Measurements from ENCODE around the gene CYFIP1. TPM values are rescaled to one million over a fixed set of nuclear protein-coding genes. Genes with fewer than 3 reads are reported as not detected.

The CYFIP1 gene
- total and polyA plus RNA-seq, 9 of the 15 experiments (the other 6 are each of a cell fraction or from before 2014, with no cell fraction given), result 3.8 to 59.8 (median 28.3) TPM

GRCh38 chr15:22942877-22943276 is 37.3 kb downstream of the CYFIP1 start (continued):
- TF ChIP-seq CEBPZ (IDR thresholded peaks at IDR 0.05; ENCODE audit: borderline replicate concordance, low read depth, low read length) (no peak), TCF3 (CRISPR knock-in tag; IDR thresholded peaks at IDR 0.05) (peak; percentile 60), CBFA2T2 (conservative IDR thresholded peaks at IDR 0.05) (peak; percentile 64), SRF (CRISPR knock-in tag; IDR thresholded peaks at IDR 0.05) (no peak)

GRCh38 chr15:22942306-22942855 is 37.8 kb downstream of the CYFIP1 start:
- intact Hi-C loops (cut with micrococcal nuclease) (no loop called here), in situ Hi-C loops (cut with MboI) (no loop called here)
- no peaks in the 10 kb centered on the region for H3K27me3 ChIP-seq (ENCODE audit: control insufficient read depth in 2 of 2, insufficient read depth in 2 of 2, low read length in 2 of 2)
- H3K36me3 ChIP-seq (ENCODE audit: control insufficient read depth, insufficient read depth, low read length), result peaks cover 25% of the 10 kb centered on the region; the same call in 2 of the 3 replicates
- H3K9me1 ChIP-seq (ENCODE audit: control insufficient read depth, insufficient read depth, low read length), result no peaks in the 10 kb centered on the region
- ChIA-PET CTCF (ENCODE audit: low intra/inter-chr PET ratio) (no interaction called here), POLR2A (interaction anchor here (0.6 to 1.5 kb wide), 2 partner anchors 37 to 38 kb away, joined by 5 read pairs; partner anchors contain the start of gene CYFIP1)
- H2AFZ ChIP-seq (ENCODE audit: low read depth, low read length), result no peak overlapping the region
- no peak overlapping the region for H3K4me3 ChIP-seq
- no peaks in the 10 kb centered on the region for H3K9me3 ChIP-seq (replicated peaks; ENCODE audit: control insufficient read depth, insufficient read depth, low read depth, low read length)
- H3K79me2 ChIP-seq (ENCODE audit: control insufficient read depth, insufficient read depth, low read length), result no peaks in the 10 kb centered on the region
- DNase-seq (ENCODE audit: extremely low read depth in 1 of 4, low spot score in 3 of 4) (no peak), ATAC-seq (no peak), FAIRE-seq (no peak)
- H4K20me1 ChIP-seq (replicated peaks; ENCODE audit: control insufficient read depth, insufficient read depth, low read length), result 0 out of 2 replicates have a peak, but pooled peaks cover 3% of the 10 kb centered on the region
- 83% methylated on average over 23 of the region's 24 CpGs for WGBS (ENCODE audit: insufficient coverage, low coverage, missing lambda C conversion rate)
- no TSS peak for BruUV-seq (replicated peaks)
- H3K27ac ChIP-seq (ENCODE audit: extremely low read depth, low read depth, low read length), result no peak overlapping the region
- H3K4me1 ChIP-seq (replicated peaks in 1 of 2; ENCODE audit: control insufficient read depth in 2 of 2, insufficient read depth in 2 of 2, low read length in 2 of 2), result peaks cover 0 to 21% of the 10 kb centered on the region in 2 experiments; a peak in 3 of 5 replicates
- H3K9ac ChIP-seq (ENCODE audit: insufficient read depth in 1 of 2, low read depth in 2 of 2, low read length in 2 of 2), result no peak overlapping the region; a peak in 2 of 4 replicates
- no peak overlapping the region for H3K4me2 ChIP-seq (ENCODE audit: insufficient read depth, low read length)
- TF ChIP-seq ZNF449 (CRISPR knock-in tag; IDR thresholded peaks at IDR 0.05) (no peak), NEUROD1 (IDR thresholded peaks at IDR 0.05; ENCODE audit: borderline replicate concordance, low read depth, low read length, partially characterized antibody) (no peak), BDP1 (IDR thresholded peaks at IDR 0.05; ENCODE audit: insufficient read depth, insufficient read length) (no peak), ZNF766 (CRISPR knock-in tag; conservative IDR thresholded peaks at IDR 0.05) (no peak), EGR1 (conservative IDR thresholded peaks at IDR 0.05) (no peak), ZNF695 (CRISPR knock-in tag; IDR thresholded peaks at IDR 0.05) (no peak), ILK (tag; IDR thresholded peaks at IDR 0.05; ENCODE audit: borderline replicate concordance, low read depth) (no peak), CBX8 (IDR thresholded peaks at IDR 0.05; ENCODE audit: borderline replicate concordance, extremely low read depth, low read depth, low read length, poor library complexity, severe bottlenecking) (no peak), RFX5 (IDR thresholded peaks at IDR 0.05; ENCODE audit: low read depth, low read length) (no peak), EP400 (IDR thresholded peaks at IDR 0.05) (no peak), BRF1 (IDR thresholded peaks at IDR 0.05; ENCODE audit: borderline replicate concordance, extremely low read depth, insufficient read length) (no peak)

Measured in K562 (cell line).